ENCODE measurements around the gene KDM4B. TPM values are rescaled to one million over a fixed set of nuclear protein-coding genes. Genes with fewer than 3 reads are reported as not detected.
"Not testable (repeated sequence)": the region's sequence is repeated elsewhere in the genome, so short reads cannot be mapped to it uniquely, and the experiment has no call there.

KDM4B gene
- total RNA-seq, 2 donors from 2014 or later: 31.0 to 31.4 TPM

DNA sequence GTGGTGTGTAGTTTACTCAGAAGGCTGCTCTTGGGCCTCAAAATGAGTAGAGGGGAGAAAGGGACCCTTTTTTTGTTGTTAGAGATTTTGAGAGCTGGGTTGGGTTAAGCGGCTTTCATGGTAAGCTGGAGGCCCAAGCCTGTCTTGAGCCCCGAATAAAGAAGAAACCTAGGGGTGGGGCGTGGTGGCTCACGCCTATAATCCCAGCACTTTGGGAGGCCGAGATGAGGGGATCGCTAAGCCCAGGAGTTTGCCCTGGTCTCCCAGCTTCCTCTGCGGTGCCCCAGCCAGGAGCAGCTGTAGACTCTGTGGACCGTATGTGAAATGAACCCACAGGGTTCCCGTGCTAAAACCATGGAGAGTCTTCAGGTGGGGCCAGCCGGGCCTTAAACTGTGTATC is 56.1 kb downstream of the KDM4B start:
- intact Hi-C loops (cut with DNase I): no loop called here
- DNase-seq (ENCODE audit: low spot score): no peak

GRCh38 chr19:5026706-5027273 is 57.9 kb downstream of the KDM4B start:
- intact Hi-C loops (cut with DNase I): no loop called here
- DNase-seq (ENCODE audit: low spot score): peak; percentile 74

- DNase-seq (ENCODE audit: low spot score): no peak
- intact Hi-C loops (cut with DNase I): no loop called here
Observed at GRCh38 chr19:5028229-5028886, 59.4 kb downstream of the KDM4B start.

- DNase-seq (ENCODE audit: low spot score): peak; percentile 87
Observed at GRCh38 chr19:5029596-5029995, 60.7 kb downstream of the KDM4B start.

GRCh38 chr19:5030136-5030820 is 61.4 kb downstream of the KDM4B start:
- no peak for DNase-seq (ENCODE audit: low spot score)
- intact Hi-C loops (cut with DNase I): loop anchor here (5.0 to 10.0 kb wide), 4 partner anchors 53 to 223 kb away; no protein-coding TSS in a partner anchor

More at GRCh38 chr19:5029596-5029995, 60.7 kb downstream of the KDM4B start:
- intact Hi-C loops (cut with DNase I): not testable (repeated sequence)

GRCh38 chr19:5030822-5031221 is 61.9 kb downstream of the KDM4B start:
- intact Hi-C loops (cut with DNase I): loop anchor here (5.0 to 10.0 kb wide), 4 partner anchors 54 to 224 kb away; no protein-coding TSS in a partner anchor

GRCh38 chr19:5031231-5032100 is 62.6 kb downstream of the KDM4B start:
- intact Hi-C loops (cut with DNase I): loop anchor here (5.0 to 10.0 kb wide), 4 partner anchors 54 to 224 kb away; no protein-coding TSS in a partner anchor

More at GRCh38 chr19:5030822-5031221, 61.9 kb downstream of the KDM4B start:
- DNase-seq (ENCODE audit: low spot score): no peak

DNA sequence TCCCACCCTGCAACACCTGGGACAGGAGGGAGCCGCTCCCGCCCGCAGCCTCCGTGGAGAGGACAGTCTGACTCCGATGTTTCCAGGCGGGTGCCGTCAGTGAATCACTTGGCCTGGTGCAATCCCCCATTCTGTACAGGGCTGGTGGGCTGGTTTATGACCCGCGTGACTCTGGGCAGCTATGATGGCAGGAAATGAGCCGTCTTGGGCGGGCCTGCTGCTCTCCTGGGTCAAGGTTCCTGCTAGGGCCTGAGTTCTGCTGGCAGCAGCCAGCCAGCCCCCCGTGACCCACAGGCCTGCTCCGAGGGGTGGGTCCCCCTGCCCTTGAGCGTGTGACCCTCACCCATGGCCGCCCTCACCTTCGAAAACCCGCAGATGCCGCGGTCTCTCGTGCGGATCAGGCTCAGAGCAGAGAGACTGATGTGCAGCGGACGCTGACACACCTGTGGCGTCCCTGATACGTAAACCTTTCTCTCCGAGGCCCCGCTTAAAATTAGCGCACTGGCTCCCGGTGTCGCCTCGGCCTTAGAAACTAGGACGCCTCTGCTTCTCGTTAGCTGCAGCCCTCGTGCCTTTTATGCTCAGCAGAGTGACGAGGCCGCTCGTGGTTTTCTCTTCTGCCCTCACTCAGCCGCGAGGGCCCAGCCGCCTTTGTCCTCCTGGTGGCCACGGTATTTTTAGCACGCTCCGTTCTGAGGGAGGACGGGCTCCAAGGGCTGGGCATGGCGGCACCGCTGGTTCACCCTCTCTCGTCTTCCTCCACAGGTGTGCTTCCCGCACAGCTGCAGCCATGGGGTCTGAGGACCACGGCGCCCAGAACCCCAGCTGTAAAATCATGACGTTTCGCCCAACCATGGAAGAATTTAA is 63.4 kb downstream of the KDM4B start:
- DNase-seq (ENCODE audit: low spot score): no peak

More at GRCh38 chr19:5031231-5032100, 62.6 kb downstream of the KDM4B start:
- peak; percentile 95 for DNase-seq (ENCODE audit: low spot score)

GRCh38 chr19:5035105-5035761 is 66.3 kb downstream of the KDM4B start:
- no peak for DNase-seq (ENCODE audit: low spot score)
- intact Hi-C loops (cut with DNase I): loop anchor here in 1 of 2 donors (10.0 kb wide), 1 partner anchor 220 kb away; no protein-coding TSS in a partner anchor

More for the DNA sequence above, 63.4 kb downstream of the KDM4B start:
- intact Hi-C loops (cut with DNase I): loop anchor here (5.0 to 10.0 kb wide), 4 partner anchors 55 to 225 kb away; no protein-coding TSS in a partner anchor

- intact Hi-C loops (cut with DNase I): loop anchor here in 1 of 2 donors (10.0 kb wide), 1 partner anchor 221 kb away; no protein-coding TSS in a partner anchor
- DNase-seq (ENCODE audit: low spot score): no peak
Observed at GRCh38 chr19:5035793-5036697, 67.1 kb downstream of the KDM4B start.

DNA sequence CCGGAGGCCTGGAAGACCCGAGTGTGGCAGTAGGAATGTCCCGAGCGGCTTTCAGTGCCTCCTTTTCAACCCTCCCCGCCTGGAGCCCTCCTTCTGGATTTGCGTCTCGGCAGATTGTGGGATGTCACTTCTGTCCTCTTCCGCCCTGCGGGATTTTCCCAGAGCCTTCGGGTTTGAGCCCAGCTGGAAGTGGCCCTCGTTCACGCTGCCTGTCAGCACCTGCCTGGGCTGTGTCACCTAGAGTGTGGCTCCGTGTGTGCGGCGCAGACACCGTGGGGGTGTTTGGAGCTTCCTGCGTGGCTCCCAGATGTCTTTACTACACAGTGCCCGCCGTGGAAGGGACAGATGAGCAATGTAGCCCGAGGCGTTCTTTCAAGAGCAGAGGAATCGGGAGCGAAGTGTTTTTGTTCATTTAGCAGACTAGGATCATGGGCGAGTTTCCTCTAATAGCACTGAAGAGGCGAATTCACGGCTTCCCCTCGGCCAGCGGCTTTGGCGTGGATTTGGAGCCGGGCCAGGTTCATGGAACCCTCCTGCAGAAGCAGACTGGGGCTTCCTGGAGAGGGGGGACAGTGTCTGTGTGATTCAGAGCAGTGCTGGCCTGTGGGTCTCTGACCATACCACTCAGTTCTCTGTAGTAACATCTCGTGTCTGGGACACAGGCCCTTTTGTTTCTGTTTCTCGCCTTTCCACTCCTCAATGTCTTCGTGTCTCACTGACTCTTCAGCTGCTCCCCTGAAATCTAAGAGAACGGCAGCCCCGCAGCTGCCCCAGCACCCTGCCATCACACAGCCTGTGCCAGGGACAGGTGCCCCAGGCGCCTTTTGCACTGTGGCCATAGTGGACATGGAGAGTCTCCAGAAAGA is 68.0 kb downstream of the KDM4B start:
- intact Hi-C loops (cut with DNase I): loop anchor here in 1 of 2 donors (10.0 kb wide), 1 partner anchor 222 kb away; no protein-coding TSS in a partner anchor
- DNase-seq (ENCODE audit: low spot score): no peak

DNA sequence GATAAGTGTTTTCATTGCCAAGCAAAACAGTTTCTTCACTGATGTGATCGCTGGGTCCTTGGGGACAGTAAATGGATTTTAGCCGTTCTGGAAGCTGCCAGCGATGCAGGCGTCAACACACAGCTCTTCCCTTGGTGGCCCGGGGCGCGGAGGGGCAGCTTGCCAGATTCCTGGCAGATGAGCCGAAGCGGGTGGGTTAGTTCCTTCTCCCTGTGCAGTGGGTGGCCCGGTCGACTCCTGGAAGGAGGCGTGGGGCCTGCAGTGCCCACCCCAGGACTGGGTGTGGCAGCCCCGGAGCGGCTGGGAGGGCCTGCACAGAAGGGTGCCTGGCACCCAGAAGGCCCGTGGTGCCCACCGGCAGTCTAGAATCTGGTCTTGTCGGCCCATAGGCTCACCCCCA is 69.0 kb downstream of the KDM4B start:
- DNase-seq (ENCODE audit: low spot score): no peak
- intact Hi-C loops (cut with DNase I): loop anchor here in 1 of 2 donors (10.0 kb wide), 1 partner anchor 223 kb away; no protein-coding TSS in a partner anchor

GRCh38 chr19:5038631-5039271 is 69.8 kb downstream of the KDM4B start:
- intact Hi-C loops (cut with DNase I): loop anchor here in 1 of 2 donors (10.0 kb wide), 1 partner anchor 224 kb away; no protein-coding TSS in a partner anchor
- DNase-seq (ENCODE audit: low spot score): no peak

GRCh38 chr19:5039642-5040543 is 71.0 kb downstream of the KDM4B start:
- intact Hi-C loops (cut with DNase I): loop anchor here in 1 of 2 donors (10.0 kb wide), 2 partner anchors 225 to 545 kb away; no protein-coding TSS in a partner anchor
- no peak for DNase-seq (ENCODE audit: low spot score)

Measured in posterior vena cava (tissue), 2 donors.